GM18511 (cell line): ENCODE data around the gene TSHZ2.

ENCODE experiments used
- ATAC-seq: cut with Tn5 transposase; IDR thresholded peaks from one replicate; pipeline ENCODE4 v1.9.1; 2021; ENCODE audit warnings: mild to moderate bottlenecking, moderate library complexity; ENCODE audit not compliant: unreplicated experiment

The TSHZ2 gene

DNA sequence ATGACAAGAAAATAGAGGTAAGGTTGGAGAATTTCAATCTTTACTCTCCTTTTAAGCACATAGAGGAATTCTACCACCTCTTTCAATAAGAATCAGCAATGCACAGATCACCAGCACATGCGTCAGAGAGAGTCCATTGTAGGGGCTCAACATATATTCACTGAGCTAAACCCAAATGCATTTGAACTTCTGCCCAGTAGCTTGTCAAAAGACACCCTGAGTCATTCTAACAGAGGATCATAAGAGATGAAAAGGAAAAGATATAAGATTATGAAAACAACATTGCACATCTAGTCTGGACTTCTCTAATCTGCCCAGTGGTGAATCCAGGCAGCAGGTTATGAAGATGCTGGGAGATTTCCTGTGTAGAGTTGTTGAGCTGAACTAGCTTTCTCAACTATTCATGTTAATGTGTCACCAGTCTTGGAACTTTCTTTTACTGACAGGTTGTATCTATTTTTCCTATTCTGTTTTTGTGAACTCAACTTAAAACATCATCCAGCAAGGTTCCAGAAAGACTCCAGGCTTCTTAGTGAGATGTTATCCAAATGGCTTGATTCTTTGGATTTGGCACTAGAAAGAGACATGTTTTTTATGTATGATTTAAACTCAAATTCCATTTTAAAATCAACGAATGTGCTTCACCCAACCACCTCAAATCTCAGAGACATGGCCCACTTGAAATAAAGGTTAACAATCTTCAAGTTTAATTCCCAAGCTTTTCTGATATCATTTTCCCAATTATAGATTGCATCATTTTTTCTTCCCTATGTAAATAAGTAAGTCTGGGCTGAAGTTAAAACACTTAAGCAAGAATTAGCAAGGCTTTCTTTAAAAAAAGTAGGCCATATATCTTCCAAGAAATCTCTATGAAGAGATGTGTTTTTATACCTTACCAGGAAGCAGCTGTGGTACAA lies 89.3 kb downstream of the TSHZ2 start:
- no peak for ATAC-seq

DNA sequence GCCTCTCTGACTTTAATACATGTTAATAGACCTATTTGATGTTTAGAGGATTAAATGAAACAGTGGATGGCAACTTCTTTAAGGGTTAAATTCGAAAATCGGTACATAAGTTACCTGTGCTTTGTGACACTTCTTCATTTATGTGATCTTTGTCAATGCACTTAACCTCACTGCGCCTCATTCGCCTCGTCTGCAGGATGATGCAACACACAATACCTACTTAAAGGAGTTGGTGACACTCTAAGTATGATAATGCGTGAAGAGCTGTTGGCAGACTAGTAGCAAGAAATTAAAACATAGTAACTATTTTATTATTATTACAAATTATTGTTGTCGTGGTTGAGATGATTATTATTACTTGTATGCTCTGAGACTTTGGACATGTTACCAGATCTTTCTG lies 92.8 kb downstream of the TSHZ2 start:
- ATAC-seq, result no peak

GRCh38 chr20:53068241-53068640 lies 96.1 kb downstream of the TSHZ2 start:
- ATAC-seq, result no peak

DNA sequence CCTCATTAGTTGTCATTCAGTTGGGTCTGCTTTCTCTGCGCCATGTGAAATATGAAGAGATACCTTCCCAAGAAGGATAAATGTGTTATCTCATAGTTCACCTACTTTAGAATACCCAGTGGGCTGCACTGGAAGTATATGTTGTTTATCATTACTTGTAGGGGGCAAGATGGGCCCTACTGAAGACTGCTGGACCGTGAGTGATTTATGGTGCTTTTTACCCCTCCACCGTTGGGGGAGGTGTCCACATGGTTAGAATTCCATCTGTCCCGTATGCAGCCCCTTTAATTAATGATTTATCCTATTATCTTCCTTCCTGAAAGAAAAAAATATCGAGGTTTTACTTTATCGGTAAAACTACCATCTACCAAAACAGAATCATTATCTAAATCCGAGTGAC lies 97.0 kb downstream of the TSHZ2 start:
- no peak for ATAC-seq

DNA sequence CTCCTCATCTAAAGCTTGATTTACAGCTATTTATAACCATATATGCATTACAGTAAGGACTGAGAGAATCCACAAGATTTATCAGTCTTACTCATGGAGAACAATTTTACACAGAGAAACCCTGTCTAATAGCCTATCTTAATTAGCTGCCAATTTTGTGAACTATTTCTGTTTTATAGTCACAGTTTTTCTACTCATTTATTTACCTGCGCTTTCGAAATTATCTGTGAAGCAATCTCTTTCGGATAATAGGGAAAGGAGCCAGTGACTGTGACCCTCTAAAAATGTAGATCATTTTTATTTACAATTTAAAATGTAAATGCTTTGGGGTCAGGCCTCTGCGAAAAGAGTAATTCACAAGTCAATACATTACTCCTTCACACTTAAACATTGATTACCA lies 98.1 kb downstream of the TSHZ2 start:
- ATAC-seq, result no peak

DNA sequence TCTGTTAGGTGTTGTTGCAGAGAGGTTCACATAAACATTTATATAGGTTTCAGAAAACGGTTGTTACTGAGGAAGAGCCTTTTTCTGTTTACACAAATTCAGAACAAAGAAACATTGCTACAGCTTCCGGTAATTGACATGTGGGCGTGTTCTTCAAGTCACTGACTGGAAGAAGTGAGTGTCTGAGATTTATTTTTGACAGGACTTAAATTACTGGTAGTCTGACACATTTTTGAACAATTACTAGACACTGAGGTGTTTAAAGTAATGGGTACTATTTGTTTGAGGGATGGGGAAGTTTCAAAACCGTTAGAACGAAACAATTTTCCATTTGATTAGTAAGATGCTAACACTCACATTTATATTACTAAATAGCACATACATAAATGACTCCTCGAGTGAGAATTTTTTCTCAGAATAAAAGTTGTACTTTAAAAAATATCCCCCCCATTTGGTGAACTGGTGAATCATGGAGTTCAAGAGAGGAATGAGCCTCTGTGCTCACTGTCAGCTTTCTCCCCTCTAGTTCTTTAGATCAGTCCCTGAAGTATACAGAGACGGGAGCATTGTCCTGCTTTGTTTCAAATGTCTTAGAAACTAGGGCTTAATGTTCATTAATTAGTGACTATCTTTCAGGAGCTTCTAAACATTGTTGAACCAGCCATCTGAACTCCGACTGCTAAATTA lies 98.7 kb downstream of the TSHZ2 start:
- ATAC-seq, result no peak

DNA sequence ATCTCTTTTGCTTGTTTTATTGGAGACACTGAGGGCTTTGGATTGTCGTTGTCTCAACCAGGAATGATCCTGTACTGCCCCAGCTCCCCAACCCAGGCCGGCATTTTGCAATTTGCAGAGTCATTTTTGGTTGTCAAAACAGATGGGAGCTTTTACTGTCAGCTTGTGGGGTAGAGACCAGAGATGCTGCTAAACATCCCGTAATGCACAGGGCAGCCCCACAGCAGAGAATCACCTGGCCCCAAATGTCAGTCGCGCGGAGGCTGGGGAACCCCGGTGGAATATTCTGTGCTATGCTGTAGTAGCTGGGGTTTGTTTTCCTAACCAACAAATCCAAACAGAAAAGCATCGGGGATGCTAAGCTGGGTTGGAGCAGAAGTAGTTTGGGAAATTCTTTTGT lies 99.7 kb downstream of the TSHZ2 start:
- ATAC-seq, result no peak

GRCh38 chr20:53072923-53073579 lies 100.9 kb downstream of the TSHZ2 start:
- ATAC-seq, result no peak

DNA sequence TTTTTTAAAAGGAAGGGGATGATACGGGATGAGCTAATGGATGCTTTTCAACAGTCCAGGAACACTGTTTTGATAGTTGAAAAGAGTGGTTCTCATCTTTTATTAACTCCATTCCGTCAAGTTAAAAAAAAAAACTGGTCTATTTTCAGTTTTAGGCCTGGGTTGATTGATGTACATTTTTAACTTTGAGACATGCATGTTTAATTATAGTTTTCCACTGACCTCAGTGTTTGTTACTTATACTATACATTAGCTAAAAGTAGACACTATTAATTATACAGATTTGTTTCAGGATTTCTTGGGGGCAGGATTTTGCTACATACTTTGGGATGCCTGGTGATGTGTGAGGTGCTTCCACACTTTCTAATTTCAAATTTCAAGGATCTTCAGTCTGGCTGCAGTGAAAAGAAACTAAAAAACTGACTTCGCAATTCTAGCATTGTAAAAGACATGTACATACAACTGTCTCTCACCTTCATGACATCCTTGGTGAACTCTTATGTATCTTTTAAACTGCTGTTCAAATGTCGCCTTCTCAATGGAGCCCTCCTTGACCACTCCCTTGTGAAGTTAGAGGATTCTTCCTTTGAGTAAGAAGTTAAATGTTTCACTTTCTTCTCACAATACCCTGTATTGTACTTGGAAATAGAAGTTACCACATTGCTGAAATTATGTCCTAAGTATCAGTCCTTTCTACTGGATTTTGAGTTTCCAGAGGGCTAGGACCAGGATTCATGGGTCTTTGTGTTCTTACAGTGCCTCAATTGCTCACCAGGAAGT lies 101.7 kb downstream of the TSHZ2 start:
- no peak for ATAC-seq

GRCh38 chr20:53074811-53075314 lies 102.7 kb downstream of the TSHZ2 start:
- ATAC-seq, result no peak

DNA sequence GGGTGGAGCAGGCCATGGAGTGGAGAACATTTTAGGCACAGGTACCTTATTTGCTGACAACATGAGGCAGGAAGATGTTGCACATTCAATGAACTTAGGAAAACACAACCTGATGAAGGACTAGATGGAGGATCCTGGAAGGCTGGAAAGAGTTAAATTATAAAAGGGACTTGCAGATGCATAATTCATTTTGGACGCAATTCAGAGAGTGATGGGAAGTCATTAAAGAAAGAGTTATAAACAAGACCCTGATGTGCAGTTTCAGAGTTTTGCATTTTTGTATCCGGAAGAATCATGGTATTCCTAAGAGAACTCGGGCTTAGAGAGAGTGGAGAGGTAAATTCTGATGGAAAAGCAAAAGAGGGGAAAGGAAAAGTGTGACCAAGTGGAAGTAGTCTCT lies 104.5 kb downstream of the TSHZ2 start:
- no peak for ATAC-seq

- no peak for ATAC-seq
Measured at GRCh38 chr20:53077373-53078205, 105.4 kb downstream of the TSHZ2 start.

DNA sequence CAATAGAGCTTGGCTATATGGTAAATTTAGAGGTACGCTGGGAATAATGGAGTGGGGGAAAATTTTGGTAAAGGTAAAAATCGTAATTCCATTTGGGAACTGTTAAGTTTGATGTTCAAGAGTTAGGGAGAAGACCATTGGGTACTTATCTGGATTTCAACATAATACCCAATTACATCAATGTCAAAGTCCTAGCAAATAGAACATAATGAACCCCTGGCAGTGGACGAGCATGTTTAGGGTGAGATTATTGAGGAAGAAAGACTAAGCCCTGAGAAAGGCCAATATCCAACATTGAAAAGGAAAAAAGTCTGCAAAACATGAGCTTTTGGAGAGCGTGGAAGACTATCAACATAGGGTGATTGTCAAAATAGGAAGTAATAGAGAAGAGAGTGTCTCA lies 106.6 kb downstream of the TSHZ2 start:
- ATAC-seq, result no peak

- no peak for ATAC-seq
Measured at GRCh38 chr20:53079261-53079691, 107.1 kb downstream of the TSHZ2 start.

DNA sequence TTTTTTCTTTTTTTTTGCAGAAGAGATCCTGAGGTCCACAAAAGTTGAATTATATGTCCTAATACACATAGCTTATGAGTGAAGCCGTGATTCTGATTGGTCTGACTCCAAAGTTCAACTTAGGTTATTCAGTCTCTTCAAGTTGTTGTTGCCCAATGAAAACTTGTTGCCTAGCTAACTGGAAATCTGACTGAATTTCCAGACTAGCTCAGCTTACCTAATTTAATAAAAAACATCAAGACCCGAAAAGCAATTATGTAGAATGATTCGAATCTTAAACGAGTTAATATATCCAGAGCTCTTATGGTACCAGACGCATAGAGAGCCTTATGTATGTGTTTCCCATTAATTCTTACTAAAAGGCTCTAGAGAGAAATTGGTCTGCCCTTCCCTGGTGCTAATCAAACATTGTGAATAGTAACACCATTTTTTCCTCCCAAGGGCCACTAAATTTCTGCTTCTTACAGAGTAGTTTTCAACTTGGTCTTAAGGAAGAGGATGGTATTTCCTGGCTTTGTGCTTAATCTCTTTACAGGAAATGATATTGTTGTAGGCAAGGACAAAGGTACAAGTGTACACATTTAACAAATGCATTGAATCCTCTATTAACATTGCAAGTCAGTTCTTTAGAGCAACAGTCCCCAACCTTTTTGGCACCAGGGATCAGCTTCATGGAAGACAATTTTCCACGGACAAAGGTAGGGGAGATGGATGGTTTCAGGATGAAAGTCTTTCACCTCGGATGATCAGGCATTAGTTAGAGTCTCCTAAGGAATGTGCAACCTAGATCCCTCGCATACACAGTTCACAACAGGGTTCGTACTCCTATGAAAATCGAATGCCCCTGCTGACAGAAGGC lies 107.9 kb downstream of the TSHZ2 start:
- ATAC-seq, result no peak

- no peak for ATAC-seq
Measured at GRCh38 chr20:53080687-53080962, 108.5 kb downstream of the TSHZ2 start.

DNA sequence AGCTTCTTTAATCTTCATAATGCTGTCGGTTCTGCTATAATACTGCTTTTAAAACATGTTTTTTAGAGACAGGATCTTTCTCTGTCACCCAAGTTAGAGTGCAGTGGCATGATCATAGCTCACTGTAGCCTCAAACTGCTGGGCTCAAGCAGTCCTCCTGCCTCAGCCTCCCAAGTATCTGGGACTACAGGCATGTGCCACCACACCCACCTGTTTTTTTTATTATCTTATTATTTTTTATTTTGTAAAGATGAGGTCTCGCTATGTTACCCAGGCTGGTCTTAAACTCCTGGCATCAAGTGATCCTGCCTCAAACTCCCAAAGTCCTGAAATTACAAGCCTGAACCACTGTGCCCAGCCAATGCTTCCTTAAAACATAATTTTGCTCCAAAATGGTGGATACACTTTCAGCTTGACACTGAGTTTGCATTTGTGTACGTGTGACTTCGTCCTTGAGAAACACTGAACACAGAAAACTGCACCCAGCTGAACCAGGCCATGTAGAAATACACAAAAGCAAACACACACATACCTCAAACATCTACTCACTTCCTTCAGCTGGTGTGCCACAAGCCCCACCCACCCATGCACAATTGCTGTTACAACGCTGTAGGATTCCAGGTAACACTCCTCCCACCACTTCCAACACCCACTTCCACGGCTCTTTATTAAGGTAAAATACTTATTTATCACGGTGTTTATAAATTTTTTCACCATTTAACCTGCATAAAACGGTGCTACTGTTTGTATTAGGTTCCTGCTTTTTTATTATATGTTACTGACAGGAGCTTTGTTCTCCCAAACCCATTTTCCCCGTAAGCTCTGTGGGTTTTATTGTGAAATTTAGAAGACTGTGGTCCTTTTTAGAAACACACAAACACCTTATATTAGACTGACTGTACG lies 109.1 kb downstream of the TSHZ2 start:
- no peak for ATAC-seq
